SK-N-SH (cell line): ENCODE results near the gene TRAPPC6A. TPM values are rescaled to one million over a fixed set of nuclear protein-coding genes. Genes with fewer than 3 reads are reported as not detected.

ENCODE experiments used
- CTCF ChIA-PET: fragments of 300-600, 350-600 bp; formaldehyde crosslinking; extraction: SDS; loops from one replicate; lab custom pipeline; 2021; lab: Yijun Ruan, JAX
- POLR2A ChIA-PET: fragments of 350-600 bp; sonication (Branson Sonifier 250); formaldehyde crosslinking; extraction: SDS; loops from one replicate; lab custom pipeline; 2020; ENCODE audit warnings: antibody characterized with exemption, inconsistent platforms; lab: Yijun Ruan, JAX
- DNase-seq: peaks from one replicate; pipeline ENCODE4 v3.0.0; 2012
- H2AFZ ChIP-seq: fragments of 200-600 bp; sonication (generic); 2 replicates; pipeline ENCODE4 v1.8.1; 2016; ENCODE audit warnings: antibody characterized with exemption, mild to moderate bottlenecking, low read depth
- H3F3A ChIP-seq: fragments of 200-600 bp; sonication (generic); replicated peaks from 2 replicates; pipeline ENCODE3; 2016; ENCODE audit warnings: antibody characterized with exemption, mild to moderate bottlenecking; ENCODE audit not compliant: insufficient read depth
- H3K27ac ChIP-seq, 2 experiments: fragments of 200-500 bp in 1 of 2; fragments of 200-600 bp in 1 of 2; sonication (Bioruptor generic) in 1 of 2; sonication (generic), shearing (Covaris generic) in 1 of 2; 2 replicates each; pipeline versions ENCODE4 v1.5.1 to v1.6.1; 2014 to 2016; ENCODE audit warnings: low read depth in 2 of 2, inconsistent platforms in 1 of 2, low read length in 1 of 2, mild to moderate bottlenecking in 1 of 2, mixed read lengths in 1 of 2
- H3K27me3 ChIP-seq: fragments of 200-600 bp; sonication (generic), shearing (Covaris generic); 2 replicates; pipeline ENCODE4 v1.6.1; 2016; ENCODE audit warnings: mixed run types; ENCODE audit not compliant: insufficient read depth
- H3K36me3 ChIP-seq, 2 experiments: fragments of 200-500 bp in 1 of 2; fragments of 200-600 bp in 1 of 2; sonication (Bioruptor generic) in 1 of 2; sonication (generic) in 1 of 2; replicated peaks in 1 of 2; 2 replicates each; pipeline versions ENCODE3 to v1.5.1; 2014 to 2016; ENCODE audit warnings: low read length in 1 of 2, mild to moderate bottlenecking in 1 of 2; ENCODE audit not compliant: insufficient read depth in 2 of 2, control insufficient read depth in 1 of 2
- H3K4me1 ChIP-seq, 2 experiments: fragments of 200-500 bp in 1 of 2; fragments of 200-600 bp in 1 of 2; sonication (Bioruptor generic) in 1 of 2; sonication (generic), shearing (Covaris generic) in 1 of 2; 2 replicates each; pipeline versions ENCODE4 v1.5.1 to v1.6.1; 2014 to 2016; ENCODE audit warnings: low read depth in 1 of 2, low read length in 1 of 2, mixed run types in 1 of 2; ENCODE audit not compliant: insufficient read depth in 2 of 2, control insufficient read depth in 1 of 2
- H3K4me2 ChIP-seq: fragments of 200-600 bp; sonication (generic), shearing (Covaris generic); 2 replicates; pipeline ENCODE4 v1.6.1; 2017; ENCODE audit warnings: mixed run types
- H3K4me3 ChIP-seq, 2 experiments: fragments of 200-500 bp in 1 of 2; fragments of 200-600 bp in 1 of 2; sonication (Bioruptor generic) in 1 of 2; sonication (generic), shearing (Covaris generic) in 1 of 2; 2 replicates each; pipeline versions ENCODE4 v1.5.1 to v1.8.1; 2014 to 2016; ENCODE audit warnings: low read depth in 2 of 2, inconsistent platforms in 1 of 2, low read length in 1 of 2, mild to moderate bottlenecking in 1 of 2, mixed read lengths in 1 of 2, moderate library complexity in 1 of 2
- H3K79me2 ChIP-seq: fragments of 200-600 bp; sonication (generic); 2 replicates; pipeline ENCODE4 v1.8.1; 2017; ENCODE audit warnings: mild to moderate bottlenecking; ENCODE audit not compliant: insufficient read depth
- H3K9ac ChIP-seq: fragments of 200-600 bp; sonication (generic); 2 replicates; pipeline ENCODE4 v1.6.1; 2017; ENCODE audit warnings: mixed run types
- H3K9me2 ChIP-seq: fragments of 200-600 bp; sonication (generic); 2 replicates; pipeline ENCODE4 v1.6.1; 2017; ENCODE audit warnings: mixed run types
- H3K9me3 ChIP-seq: fragments of 200-600 bp; sonication (generic); 2 replicates; pipeline ENCODE4 v1.6.1; 2017; ENCODE audit warnings: mixed run types, mild to moderate bottlenecking, moderate library complexity
- H4K20me1 ChIP-seq: fragments of 200-600 bp; sonication (generic); 2 replicates; pipeline ENCODE4 v1.6.1; 2017; ENCODE audit warnings: mild to moderate bottlenecking, mixed run types; ENCODE audit not compliant: insufficient read depth
- CHD2 ChIP-seq: fragments of 150-350 bp; IDR thresholded peaks from 2 replicates; pipeline ENCODE4 v1.6.1; 2018; ENCODE audit warnings: low read length; ENCODE audit not compliant: partially characterized antibody
- ELF1 ChIP-seq: IDR thresholded peaks from 2 replicates; pipeline ENCODE4 v1.4.0; 2012
- EZH2phosphoT487 ChIP-seq: fragments of 200-600 bp; sonication (generic); IDR thresholded peaks from 2 replicates; pipeline ENCODE4 v1.6.1; 2017; ENCODE audit warnings: low read depth, mixed run types, mild to moderate bottlenecking, antibody characterized with exemption, moderate library complexity, borderline replicate concordance
- FOSL2 ChIP-seq: IDR thresholded peaks from 2 replicates; pipeline ENCODE4 v1.4.0; 2012; ENCODE audit warnings: low read depth, mild to moderate bottlenecking, moderate library complexity, borderline replicate concordance
- GATA2 ChIP-seq: sonication (generic); formaldehyde crosslinking; IDR thresholded peaks from 2 replicates; pipeline ENCODE4 v1.5.0; 2020; ENCODE audit warnings: mild to moderate bottlenecking, missing genetic modification reagents
- IRF3 ChIP-seq: fragments of 150-350 bp; IDR thresholded peaks from 2 replicates; pipeline ENCODE4 v1.6.1; 2016; ENCODE audit warnings: mild to moderate bottlenecking, low read depth, low read length
- JUND ChIP-seq: IDR thresholded peaks from 2 replicates; pipeline ENCODE4 v1.4.0; 2012
- MEF2A ChIP-seq: IDR thresholded peaks from 2 replicates; pipeline ENCODE4 v1.4.0; 2012; ENCODE audit warnings: low read depth, borderline replicate concordance
- MXI1 ChIP-seq: IDR thresholded peaks from 2 replicates; pipeline ENCODE4 v1.6.1; 2012; ENCODE audit warnings: mild to moderate bottlenecking, low read depth, low read length, improper control_type of control experiment
- NRF1 ChIP-seq: IDR thresholded peaks from 2 replicates; pipeline ENCODE4 v1.6.1; 2012; ENCODE audit warnings: low read depth, mild to moderate bottlenecking, low read length
- POLR2AphosphoS5 ChIP-seq: IDR thresholded peaks from 2 replicates; pipeline ENCODE4 v1.6.1; 2012; ENCODE audit warnings: low read depth, low read length
- RCOR1 ChIP-seq: fragments of 150-350 bp; IDR thresholded peaks from 2 replicates; pipeline ENCODE4 v1.6.1; 2017; ENCODE audit warnings: antibody characterized with exemption, low read length
- SIN3A ChIP-seq: IDR thresholded peaks from 2 replicates; pipeline ENCODE4 v1.6.1; 2012; ENCODE audit warnings: low read depth, mild to moderate bottlenecking, low read length, moderate library complexity, borderline replicate concordance
- SMC3 ChIP-seq: IDR thresholded peaks from 2 replicates; pipeline ENCODE4 v1.6.1; 2012; ENCODE audit warnings: low read depth, low read length, improper control_type of control experiment
- TAF1 ChIP-seq: IDR thresholded peaks from 2 replicates; pipeline ENCODE4 v1.6.1; 2012; ENCODE audit warnings: low read depth, mild to moderate bottlenecking, low read length, moderate library complexity, borderline replicate concordance
- TCF12 ChIP-seq: IDR thresholded peaks from 2 replicates; pipeline ENCODE4 v1.4.0; 2012
- WGBS: methylation state at CpG from one replicate; pipeline ENCODE4 v1.1.6; 2017; ENCODE audit warnings: low lambda C conversion rate; 5-methylcytosine and 5-hydroxymethylcytosine counted together
- polyA plus RNA-seq, 3 experiments: library from polyadenylated mRNA; depleted of rRNA; stranded (reverse); fragments of >200 nt; gene quantifications; 2 replicates each; pipeline ENCODE4 v1.2.3, GENCODE V29; 2012
- TF ChIP-seq, protein P1 (sequence below): fragments of 150-350 bp; IDR thresholded peaks from 2 replicates; pipeline ENCODE4 v1.6.1; 2017; ENCODE audit warnings: antibody characterized with exemption, low read length, low read depth, borderline replicate concordance
- TF ChIP-seq, protein P2 (sequence below): IDR thresholded peaks from 2 replicates; pipeline ENCODE4; 2012

Gene TRAPPC6A
- polyA plus RNA-seq, 1 of the 3 experiments (the other 2 are of a cell fraction), result 59.0 TPM

GRCh38 chr19:45217193-45217956 lies 39.3 kb upstream of the TRAPPC6A start:
- H3K4me2 ChIP-seq, result peak overlapping the region; percentile 69
- WGBS, result 24% methylated on average over 26 of the region's 46 CpGs

DNA sequence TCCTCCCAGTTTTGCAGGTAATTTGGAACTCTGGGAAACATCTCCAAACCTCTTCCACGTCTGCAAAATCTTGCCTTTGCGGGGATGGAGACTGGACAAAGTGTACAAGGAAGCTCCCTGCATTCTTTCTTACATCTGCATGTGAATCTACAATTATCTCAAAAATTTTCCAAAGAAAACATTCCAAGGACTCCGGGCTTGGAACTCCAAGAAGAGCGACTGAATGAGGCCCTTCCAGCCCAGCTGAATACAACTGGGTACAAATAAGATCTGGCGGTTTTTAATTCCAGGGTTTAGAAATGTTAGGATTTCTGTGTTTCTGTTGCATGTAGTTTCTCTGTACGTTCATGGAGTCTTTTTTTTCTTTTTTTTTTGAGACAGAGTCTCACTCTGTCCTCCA lies 38.6 kb upstream of the TRAPPC6A start:
- ChIA-PET CTCF (interaction anchor here (1.3 kb wide), 1 partner anchor 32 kb away, joined by 4 read pairs; no protein-coding TSS in a partner anchor), POLR2A (no interaction called here)
- Histone ChIP-seq H3K27me3 (peaks cover 37% of the 10 kb centered on the region), H4K20me1 (no peaks in the 10 kb centered on the region), H3K9me2 (no peaks in the 10 kb centered on the region), H3K9ac (no peak overlapping the region), H2AFZ (no peak overlapping the region), H3K4me2 (no peak overlapping the region), H3K4me1 (peaks cover 0 to 6% of the 10 kb centered on the region in 2 experiments; a peak in 1 of 4 replicates), H3F3A (no peaks in the 10 kb centered on the region), H3K4me3 (no peak overlapping the region), H3K79me2 (no peaks in the 10 kb centered on the region), H3K27ac (no peak overlapping the region), H3K36me3 (no peaks in the 10 kb centered on the region), H3K9me3 (no peaks in the 10 kb centered on the region)
- 72% methylated on average over 6 of the region's 6 CpGs for WGBS
- no peak for DNase-seq
- TF ChIP-seq ELF1 (no peak), IRF3 (no peak), FOSL2 (no peak), NRF1 (no peak), JUND (no peak), TAF1 (no peak), RCOR1 (no peak), GATA2 (CRISPR knock-in tag) (no peak), SMC3 (no peak), CHD2 (no peak), POLR2AphosphoS5 (no peak), EZH2phosphoT487 (no peak), SIN3A (no peak), TCF12 (no peak)
- TF ChIP-seq, protein P1, sequence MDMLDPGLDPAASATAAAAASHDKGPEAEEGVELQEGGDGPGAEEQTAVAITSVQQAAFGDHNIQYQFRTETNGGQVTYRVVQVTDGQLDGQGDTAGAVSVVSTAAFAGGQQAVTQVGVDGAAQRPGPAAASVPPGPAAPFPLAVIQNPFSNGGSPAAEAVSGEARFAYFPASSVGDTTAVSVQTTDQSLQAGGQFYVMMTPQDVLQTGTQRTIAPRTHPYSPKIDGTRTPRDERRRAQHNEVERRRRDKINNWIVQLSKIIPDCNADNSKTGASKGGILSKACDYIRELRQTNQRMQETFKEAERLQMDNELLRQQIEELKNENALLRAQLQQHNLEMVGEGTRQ, result no peak
- TF ChIP-seq, protein P2, sequence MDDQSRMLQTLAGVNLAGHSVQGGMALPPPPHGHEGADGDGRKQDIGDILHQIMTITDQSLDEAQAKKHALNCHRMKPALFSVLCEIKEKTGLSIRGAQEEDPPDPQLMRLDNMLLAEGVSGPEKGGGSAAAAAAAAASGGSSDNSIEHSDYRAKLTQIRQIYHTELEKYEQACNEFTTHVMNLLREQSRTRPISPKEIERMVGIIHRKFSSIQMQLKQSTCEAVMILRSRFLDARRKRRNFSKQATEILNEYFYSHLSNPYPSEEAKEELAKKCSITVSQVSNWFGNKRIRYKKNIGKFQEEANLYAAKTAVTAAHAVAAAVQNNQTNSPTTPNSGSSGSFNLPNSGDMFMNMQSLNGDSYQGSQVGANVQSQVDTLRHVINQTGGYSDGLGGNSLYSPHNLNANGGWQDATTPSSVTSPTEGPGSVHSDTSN, result no peak

More at GRCh38 chr19:45217193-45217956, 39.3 kb upstream of the TRAPPC6A start:
- Histone ChIP-seq H3K9me2 (no peaks in the 10 kb centered on the region), H2AFZ (no peak overlapping the region), H3K79me2 (no peaks in the 10 kb centered on the region), H3F3A (no peaks in the 10 kb centered on the region)
- TF ChIP-seq CHD2 (no peak), MXI1 (no peak), NRF1 (0 out of 2 replicates have a peak, but pooled peaks have one; percentile 28), GATA2 (CRISPR knock-in tag) (no peak), MEF2A (no peak), EZH2phosphoT487 (peak; percentile 61; the same call in 1 of the 2 replicates)
- TF ChIP-seq, protein P1, result no peak
- TF ChIP-seq, all 33 proteins: peak for 2
- Histone ChIP-seq H4K20me1 (no peaks in the 10 kb centered on the region), H3K36me3 (no peaks in the 10 kb centered on the region), H3K9me3 (no peaks in the 10 kb centered on the region), H3K27ac (no peak overlapping the region), H3K9ac (no peak overlapping the region), H3K4me3 (peak overlapping the region; percentile 7 to 38; a peak in 2 of 4 replicates), H3K4me1 (peaks cover 0 to 6% of the 10 kb centered on the region in 2 experiments; a peak in 1 of 4 replicates), H3K27me3 (peaks cover 43% of the 10 kb centered on the region)
- CTCF ChIA-PET, result interaction anchor here (1.3 kb wide), 1 partner anchor 31 kb away, joined by 4 read pairs; no protein-coding TSS in a partner anchor
- POLR2A ChIA-PET, result no interaction called here
- peak; percentile 70 for DNase-seq
